PC-9 (cell line): ENCODE results near the gene PI4K2A. TPM values are rescaled to one million over a fixed set of nuclear protein-coding genes. Genes with fewer than 3 reads are reported as not detected.

ENCODE experiments used
- BruUV-seq: library from RNA; stranded (reverse); fragments of 400-500 nt; replicated peaks from 2 replicates; lab custom pipeline; 2021; lab: Mats Ljungman, UMichigan
- CTCF ChIA-PET: fragments of 300-600 bp; sonication (Branson Sonifier 250); formaldehyde crosslinking; loops from one replicate; lab custom pipeline; 2022; ENCODE audit warnings: antibody characterized with exemption; lab: Charles Lee
- POLR2A ChIA-PET: fragments of 300-600 bp; sonication (Branson Sonifier 250); formaldehyde crosslinking; loops from one replicate; lab custom pipeline; 2022; ENCODE audit warnings: antibody characterized with exemption; ENCODE audit not compliant: unreplicated experiment; lab: Charles Lee
- DNase-seq, 2 experiments: peaks; one replicate each; pipeline versions ENCODE4 v3.0.0 to v3.0.0-alpha.2; 2015 to 2022; ENCODE audit warnings: mixed read lengths in 1 of 2
- H2AFZ ChIP-seq: fragments of 200-600 bp; sonication (generic); 2 replicates; pipeline ENCODE4 v1.8.1; 2017; ENCODE audit warnings: antibody characterized with exemption
- H3F3A ChIP-seq: fragments of 200-600 bp; sonication (generic); 2 replicates; pipeline ENCODE4 v1.8.1; 2017; ENCODE audit warnings: antibody characterized with exemption, mild to moderate bottlenecking, low read depth; ENCODE audit not compliant: insufficient read depth
- H3K27ac ChIP-seq: fragments of 200-600 bp; sonication (generic); 2 replicates; pipeline ENCODE4 v1.6.1; 2016; ENCODE audit warnings: mixed run types
- H3K27me3 ChIP-seq: fragments of 200-600 bp; sonication (generic); 2 replicates; pipeline ENCODE4 v1.6.1; 2016; ENCODE audit warnings: low read depth, mixed run types; ENCODE audit not compliant: insufficient read depth
- H3K36me3 ChIP-seq: fragments of 200-600 bp; sonication (generic); 2 replicates; pipeline ENCODE4 v1.6.1; 2016; ENCODE audit warnings: low read depth, mixed run types
- H3K4me1 ChIP-seq: fragments of 200-600 bp; sonication (generic); replicated peaks from 2 replicates; pipeline ENCODE4 v1.6.1; 2016; ENCODE audit warnings: mixed run types; ENCODE audit not compliant: insufficient read depth
- H3K4me2 ChIP-seq: fragments of 200-600 bp; sonication (generic); 2 replicates; pipeline ENCODE4 v1.6.1; 2017; ENCODE audit warnings: mixed run types
- H3K4me3 ChIP-seq: fragments of 200-600 bp; sonication (generic); 2 replicates; pipeline ENCODE4 v1.6.1; 2016; ENCODE audit warnings: mixed run types
- H3K79me2 ChIP-seq: fragments of 200-600 bp; sonication (generic); 2 replicates; pipeline ENCODE4 v1.6.1; 2017; ENCODE audit warnings: low read depth, mixed run types
- H3K9me2 ChIP-seq: fragments of 200-600 bp; sonication (generic); 2 replicates; pipeline ENCODE4 v1.8.1; 2017; ENCODE audit warnings: mild to moderate bottlenecking; ENCODE audit not compliant: insufficient read depth
- H3K9me3 ChIP-seq: fragments of 200-600 bp; sonication (generic); 2 replicates; pipeline ENCODE4 v1.8.1; 2016; ENCODE audit warnings: low read depth; ENCODE audit not compliant: insufficient read depth
- H4K20me1 ChIP-seq: fragments of 200-600 bp; sonication (generic); 2 replicates; pipeline ENCODE4 v1.8.1; 2017; ENCODE audit not compliant: insufficient read depth
- EZH2 ChIP-seq: fragments of 200-600 bp; sonication (generic); IDR thresholded peaks from 2 replicates; pipeline ENCODE4 v1.8.0; 2017; ENCODE audit warnings: antibody characterized with exemption, low read depth
- intact Hi-C: fragments of 100-400 bp; cut with micrococcal nuclease; formaldehyde crosslinking; loops from one replicate; pipeline ENCODE4 v1.10.0; 2022; ENCODE audit not compliant: unreplicated experiment
- total RNA-seq: library from RNA; stranded (reverse); gene quantifications from 2 replicates; pipeline ENCODE4 v1.2.3, GENCODE V29; 2021
- TF ChIP-seq, protein P1 (sequence below): fragments of 200-600 bp; sonication (generic); conservative IDR thresholded peaks from 2 replicates; pipeline ENCODE4 v1.6.1; 2017; ENCODE audit warnings: mixed run types, antibody characterized with exemption, mild to moderate bottlenecking, moderate library complexity

Gene PI4K2A
- total RNA-seq, 1 experiment from 2014 or later = 20.3 TPM

DNA sequence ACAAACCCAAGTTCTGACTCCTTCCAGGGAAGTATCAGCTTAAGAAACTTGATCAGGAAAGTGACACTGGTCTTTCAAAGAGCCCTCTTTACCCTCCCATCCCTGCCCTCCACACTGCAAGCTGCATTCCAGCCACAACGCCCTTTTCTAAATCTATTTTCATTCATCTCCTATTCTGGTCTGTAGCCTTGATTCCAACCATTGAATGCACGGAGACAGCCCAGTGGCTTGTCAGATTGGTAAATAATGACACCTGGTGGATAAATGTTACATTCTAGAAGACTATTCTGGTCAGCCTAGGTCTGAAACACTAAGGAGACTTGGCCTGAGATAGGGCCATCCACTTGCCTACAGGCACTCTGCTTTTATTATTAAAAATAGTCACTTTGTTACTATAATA, 28.1 kb upstream of the PI4K2A start:
- Histone ChIP-seq H3K4me2 (no peak overlapping the region), H4K20me1 (no peaks in the 10 kb centered on the region), H3K9me2 (no peaks in the 10 kb centered on the region), H3F3A (no peaks in the 10 kb centered on the region), H3K36me3 (no peaks in the 10 kb centered on the region), H3K27me3 (no peaks in the 10 kb centered on the region), H3K79me2 (no peaks in the 10 kb centered on the region), H3K27ac (no peak overlapping the region), H2AFZ (no peak overlapping the region), H3K9me3 (no peaks in the 10 kb centered on the region), H3K4me3 (no peak overlapping the region), H3K4me1 (no peaks in the 10 kb centered on the region)
- CTCF ChIA-PET = interaction anchor here (0.6 to 1.6 kb wide), 4 partner anchors 16 to 40 kb away, joined by 3 to 5 read pairs (median 4); partner anchors contain the start of gene ANKRD2
- POLR2A ChIA-PET = no interaction called here
- TF ChIP-seq, protein P1, sequence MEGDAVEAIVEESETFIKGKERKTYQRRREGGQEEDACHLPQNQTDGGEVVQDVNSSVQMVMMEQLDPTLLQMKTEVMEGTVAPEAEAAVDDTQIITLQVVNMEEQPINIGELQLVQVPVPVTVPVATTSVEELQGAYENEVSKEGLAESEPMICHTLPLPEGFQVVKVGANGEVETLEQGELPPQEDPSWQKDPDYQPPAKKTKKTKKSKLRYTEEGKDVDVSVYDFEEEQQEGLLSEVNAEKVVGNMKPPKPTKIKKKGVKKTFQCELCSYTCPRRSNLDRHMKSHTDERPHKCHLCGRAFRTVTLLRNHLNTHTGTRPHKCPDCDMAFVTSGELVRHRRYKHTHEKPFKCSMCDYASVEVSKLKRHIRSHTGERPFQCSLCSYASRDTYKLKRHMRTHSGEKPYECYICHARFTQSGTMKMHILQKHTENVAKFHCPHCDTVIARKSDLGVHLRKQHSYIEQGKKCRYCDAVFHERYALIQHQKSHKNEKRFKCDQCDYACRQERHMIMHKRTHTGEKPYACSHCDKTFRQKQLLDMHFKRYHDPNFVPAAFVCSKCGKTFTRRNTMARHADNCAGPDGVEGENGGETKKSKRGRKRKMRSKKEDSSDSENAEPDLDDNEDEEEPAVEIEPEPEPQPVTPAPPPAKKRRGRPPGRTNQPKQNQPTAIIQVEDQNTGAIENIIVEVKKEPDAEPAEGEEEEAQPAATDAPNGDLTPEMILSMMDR = peak; percentile 67
- TF ChIP-seq EZH2 = no peak
- DNase-seq = peak; percentile 10 to 51
- intact Hi-C loops = loop anchor here (1.0 to 10.0 kb wide), 5 partner anchors 38 to 205 kb away; partner anchors contain the start of genes MMS19 and UBTD1
- no TSS peak for BruUV-seq

DNA sequence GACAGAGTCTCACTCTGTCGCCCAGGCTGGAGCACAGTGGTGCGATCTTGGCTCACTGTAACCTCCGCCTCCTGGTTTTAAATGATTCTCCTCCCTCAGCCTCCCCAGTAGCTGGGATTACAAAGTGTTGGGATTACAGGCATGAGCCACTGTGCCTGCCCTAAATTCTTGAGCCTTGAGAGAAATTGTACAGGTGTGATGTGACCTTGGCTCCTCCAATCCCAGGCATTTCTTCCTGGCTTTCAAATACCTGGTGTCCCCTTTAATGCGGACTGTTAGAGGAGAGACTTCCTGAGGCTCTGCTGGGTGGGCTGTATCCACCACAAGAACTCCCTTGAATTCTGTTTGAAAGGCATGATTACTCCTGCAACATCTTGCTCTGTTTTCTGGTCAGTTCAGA, 22.2 kb upstream of the PI4K2A start:
- Histone ChIP-seq H3K4me2 (no peak overlapping the region), H3K79me2 (no peaks in the 10 kb centered on the region), H3F3A (no peaks in the 10 kb centered on the region), H3K9me3 (no peaks in the 10 kb centered on the region), H3K27me3 (no peaks in the 10 kb centered on the region), H3K9me2 (no peaks in the 10 kb centered on the region), H3K36me3 (no peaks in the 10 kb centered on the region), H4K20me1 (no peaks in the 10 kb centered on the region), H3K4me1 (no peaks in the 10 kb centered on the region), H3K27ac (no peak overlapping the region), H3K4me3 (no peak overlapping the region), H2AFZ (no peak overlapping the region)
- ChIA-PET POLR2A (interaction anchor here (0.7 kb wide), 1 partner anchor 14 kb away, joined by 4 read pairs; no protein-coding TSS in a partner anchor), CTCF (no interaction called here)
- DNase-seq = no peak
- TF ChIP-seq, protein P1 = no peak
- no peak for TF ChIP-seq EZH2
- no TSS peak for BruUV-seq
- intact Hi-C loops = loop anchor here (10.0 kb wide), 1 partner anchor 63 kb away; no protein-coding TSS in a partner anchor

DNA sequence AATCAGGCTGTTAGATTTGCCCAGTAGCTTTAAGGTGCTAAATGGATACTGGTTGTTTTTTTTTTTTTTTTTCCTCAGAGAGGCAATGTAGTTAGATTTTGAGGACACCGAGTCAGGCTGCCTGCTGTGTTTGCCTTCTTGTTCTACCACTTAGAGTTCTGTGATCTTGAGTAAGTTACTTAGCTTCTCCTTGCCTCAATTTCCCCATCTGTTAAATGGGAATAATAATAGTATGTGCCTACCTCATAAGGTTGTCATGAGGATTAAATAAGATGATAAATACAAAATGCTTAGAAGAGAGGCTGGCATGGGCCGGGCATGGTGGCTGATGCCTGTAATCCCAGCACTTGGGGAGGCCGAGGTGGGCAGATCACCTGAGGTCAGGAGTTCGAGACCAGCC, 21.7 kb upstream of the PI4K2A start:
- BruUV-seq = no TSS peak
- no peaks in the 10 kb centered on the region for H3K4me1 ChIP-seq
- no peak overlapping the region for H3K27ac ChIP-seq
- TF ChIP-seq EZH2 = no peak
- TF ChIP-seq, protein P1 = no peak
- no peak overlapping the region for H2AFZ ChIP-seq
- H3F3A ChIP-seq = no peaks in the 10 kb centered on the region
- no peaks in the 10 kb centered on the region for H3K79me2 ChIP-seq
- H4K20me1 ChIP-seq = no peaks in the 10 kb centered on the region
- no peaks in the 10 kb centered on the region for H3K36me3 ChIP-seq
- no peak for DNase-seq
- H3K4me2 ChIP-seq = no peak overlapping the region
- H3K9me3 ChIP-seq = no peaks in the 10 kb centered on the region
- intact Hi-C loops = loop anchor here (10.0 kb wide), 1 partner anchor 64 kb away; no protein-coding TSS in a partner anchor
- ChIA-PET POLR2A (interaction anchor here (0.7 kb wide), 1 partner anchor 14 kb away, joined by 4 read pairs; no protein-coding TSS in a partner anchor), CTCF (interaction anchor here (0.7 kb wide), 1 partner anchor 101 kb away, joined by 16 read pairs; no protein-coding TSS in a partner anchor)
- H3K27me3 ChIP-seq = no peaks in the 10 kb centered on the region
- no peak overlapping the region for H3K4me3 ChIP-seq
- no peaks in the 10 kb centered on the region for H3K9me2 ChIP-seq
